B cell (primary cell): ENCODE results near the gene DYNC1I1. TPM values are rescaled to one million over a fixed set of nuclear protein-coding genes. Genes with fewer than 3 reads are reported as not detected.

Experiments
- ATAC-seq: fragments of 200-7000 bp; cut with Tn5 transposase; one replicate; pipeline ENCODE4 v1.10.0; 2021; ENCODE audit warnings: low read depth, mild to moderate bottlenecking, moderate number of reproducible peaks, moderate library complexity
- CTCF ChIA-PET: fragments of 350-600 bp; sonication (Branson Sonifier 250); formaldehyde crosslinking; loops from one replicate; lab custom pipeline; 2021; ENCODE audit warnings: antibody characterized with exemption, inconsistent platforms; lab: Charles Lee
- POLR2A ChIA-PET: fragments of 350-600 bp; sonication (Branson Sonifier 250); formaldehyde crosslinking; loops from one replicate; lab custom pipeline; 2021; ENCODE audit warnings: antibody characterized with exemption; lab: Charles Lee
- DNase-seq: peaks from one replicate; pipeline ENCODE4 v3.0.0; 2013
- H2AFZ ChIP-seq: 2 replicates; pipeline ENCODE4 v1.6.1; 2012; ENCODE audit warnings: mild to moderate bottlenecking, low read depth, low read length; ENCODE audit not compliant: insufficient read depth, poor library complexity, severe bottlenecking
- H3K27ac ChIP-seq, 2 donors: 1 replicate in 1 of 2; 2 replicates in 1 of 2; pipeline ENCODE4 v1.5.1; 2012 to 2013; ENCODE audit warnings: low read length in 2 of 2, mild to moderate bottlenecking in 2 of 2, moderate library complexity in 1 of 2
- H3K27me3 ChIP-seq, 4 experiments: fragments of 200-600 bp in 1 of 4; sonication (generic) in 1 of 4; replicated peaks in 1 of 4; 1 replicate in 2 of 4; 2 replicates in 2 of 4; pipeline versions ENCODE4 v1.6.1 to v1.7.0; 2013 to 2016; ENCODE audit warnings: low read length in 3 of 4, mild to moderate bottlenecking in 2 of 4, mixed read lengths in 1 of 4, moderate library complexity in 1 of 4; ENCODE audit not compliant: insufficient read depth in 4 of 4, control insufficient read depth in 3 of 4; ENCODE audit errors: control extremely low read depth in 1 of 4
- H3K36me3 ChIP-seq, 2 experiments: replicated peaks in 1 of 2; 1 replicate in 1 of 2; 2 replicates in 1 of 2; pipeline versions ENCODE4 v1.6.1 to v1.7.1; 2013; ENCODE audit warnings: low read length in 1 of 2; ENCODE audit not compliant: insufficient read depth in 2 of 2, control insufficient read depth in 1 of 2; ENCODE audit errors: control extremely low read depth in 1 of 2, extremely low read depth in 1 of 2
- H3K4me1 ChIP-seq, 2 donors: fragments of 200-600 bp in 1 of 2; sonication (generic) in 1 of 2; 1 replicate in 1 of 2; 2 replicates in 1 of 2; pipeline versions ENCODE4 v1.5.1 to v1.6.1; 2013 to 2017; ENCODE audit warnings: low read length in 2 of 2; ENCODE audit not compliant: control insufficient read depth in 2 of 2, insufficient read depth in 2 of 2
- H3K4me2 ChIP-seq: replicated peaks from 2 replicates; pipeline ENCODE3; 2012; ENCODE audit warnings: mild to moderate bottlenecking, low read depth, low read length; ENCODE audit not compliant: poor library complexity, severe bottlenecking
- H3K4me3 ChIP-seq, 5 experiments: fragments of 200-600 bp in 1 of 5; sonication (generic) in 1 of 5; 1 replicate in 3 of 5; 2 replicates in 2 of 5; pipeline versions ENCODE4 v1.5.1 to v1.7.0; 2011 to 2016; ENCODE audit warnings: low read length in 4 of 5, mild to moderate bottlenecking in 4 of 5, low read depth in 2 of 5, control low read depth in 1 of 5, moderate library complexity in 1 of 5; ENCODE audit not compliant: insufficient read depth in 1 of 5; ENCODE audit errors: control extremely low read depth in 1 of 5, extremely low read depth in 1 of 5
- H3K79me2 ChIP-seq: fragments of 200-600 bp; sonication (generic); one replicate; pipeline ENCODE4 v1.6.0; 2016; ENCODE audit warnings: low read length; ENCODE audit not compliant: control insufficient read depth, insufficient read depth
- H3K9ac ChIP-seq: fragments of 200-600 bp; sonication (generic); 2 replicates; pipeline ENCODE4 v1.6.1; 2017; ENCODE audit warnings: mild to moderate bottlenecking, low read length, moderate library complexity
- H3K9me3 ChIP-seq, 3 donors: one replicate each; pipeline versions ENCODE4 v1.6.1 to v1.7.1; 2013; ENCODE audit warnings: low read length in 2 of 3; ENCODE audit not compliant: control insufficient read depth in 2 of 3, insufficient read depth in 1 of 3; ENCODE audit errors: control extremely low read depth in 1 of 3
- H4K20me1 ChIP-seq: 2 replicates; pipeline ENCODE4 v1.6.0; 2012; ENCODE audit warnings: mild to moderate bottlenecking, low read length; ENCODE audit not compliant: insufficient read depth, control insufficient read depth, poor library complexity, severe bottlenecking
- H3K27ac Mint-ChIP-seq: one replicate; pipeline ENCODE4 v1.8.0; 2021; ENCODE audit warnings: mixed read lengths
- H3K27me3 Mint-ChIP-seq: one replicate; pipeline ENCODE4 v1.8.0; 2021; ENCODE audit warnings: mixed read lengths
- H3K4me1 Mint-ChIP-seq: one replicate; pipeline ENCODE4 v1.8.0; 2021; ENCODE audit warnings: mixed read lengths
- H3K4me3 Mint-ChIP-seq: one replicate; pipeline ENCODE4 v1.8.0; 2021; ENCODE audit warnings: mixed read lengths
- H3K9me3 Mint-ChIP-seq: one replicate; pipeline ENCODE4 v1.8.0; 2022; ENCODE audit warnings: mixed read lengths; ENCODE audit not compliant: insufficient read depth
- CTCF ChIP-seq: fragments of 200-600 bp; IDR thresholded peaks from one replicate; pipeline ENCODE4 v1.8.0; 2022; ENCODE audit warnings: antibody characterized with exemption, mild to moderate bottlenecking
- EZH2 ChIP-seq: IDR thresholded peaks from 2 replicates; pipeline ENCODE4 v1.6.1; 2012; ENCODE audit warnings: borderline replicate concordance, low read depth, mild to moderate bottlenecking, moderate library complexity, low read length; ENCODE audit not compliant: insufficient read depth, poor library complexity, severe bottlenecking
- WGBS: methylation state at CpG from one replicate; pipeline ENCODE4 v1.1.5; 2013; ENCODE audit warnings: missing lambda C conversion rate; ENCODE audit not compliant: insufficient coverage; 5-methylcytosine and 5-hydroxymethylcytosine counted together
- intact Hi-C: fragments of 100-400 bp; cut with micrococcal nuclease; formaldehyde crosslinking; loops from one replicate; pipeline ENCODE4 v1.10.0; 2022
- polyA plus RNA-seq: library from polyadenylated mRNA; depleted of rRNA; stranded (reverse); fragments of >200 nt; gene quantifications from 2 replicates; pipeline ENCODE4 v1.2.3, GENCODE V29; 2012
- total RNA-seq, 2 donors: library from RNA; stranded (reverse); fragments of 120-200 nt in 1 of 2; gene quantifications; 1 replicate in 1 of 2; 2 replicates in 1 of 2; pipeline versions ENCODE4 v1.2.3 to v1.2.4, GENCODE V29; 2013 to 2022

DYNC1I1 gene
- total and polyA plus RNA-seq, 2 donors (not counting 1 experiment from before 2014, with no cell fraction given): not detected

GRCh38 chr7:95915731-95916130 lies 143.4 kb downstream of the DYNC1I1 start:
- H3K27me3 ChIP-seq: peaks cover 0 to 3% (median 0%) of the 10 kb centered on the region in 4 experiments
- peaks cover 3% of the 10 kb centered on the region for H3K4me1 Mint-ChIP-seq
- H3K4me3 ChIP-seq: no peak overlapping the region
- no peak overlapping the region for H3K27ac Mint-ChIP-seq
- DNase-seq (no peak), ATAC-seq (no peak)
- H3K9me3 ChIP-seq: no peaks in the 10 kb centered on the region
- intact Hi-C loops: loop anchor here (1.0 to 2.0 kb wide), 4 partner anchors 159 to 1263 kb away; no protein-coding TSS in a partner anchor
- CTCF ChIA-PET: interaction anchor here (0.9 to 5.4 kb wide), 17 partner anchors 9 to 1930 kb away, joined by 3 to 50 read pairs (median 6); no protein-coding TSS in a partner anchor
- H3K79me2 ChIP-seq: no peaks in the 10 kb centered on the region
- H3K27me3 Mint-ChIP-seq: peaks cover 20% of the 10 kb centered on the region
- POLR2A ChIA-PET: no interaction called here
- H3K9me3 Mint-ChIP-seq: no peaks in the 10 kb centered on the region
- H3K9ac ChIP-seq: no peak overlapping the region
- H3K4me1 ChIP-seq: no peaks in the 10 kb centered on the region
- TF ChIP-seq EZH2: no peak
- no peak for TF ChIP-seq CTCF
- no peak overlapping the region for H3K27ac ChIP-seq
- no peaks in the 10 kb centered on the region for H3K36me3 ChIP-seq
- H2AFZ ChIP-seq: no peak overlapping the region
- no CpG with 5 or more reads among the region's 3 CpGs for WGBS
- H3K4me2 ChIP-seq: no peak overlapping the region
- H4K20me1 ChIP-seq: no peaks in the 10 kb centered on the region
- no peak overlapping the region for H3K4me3 Mint-ChIP-seq

GRCh38 chr7:95916573-95917297 lies 144.4 kb downstream of the DYNC1I1 start:
- H3K4me2 ChIP-seq: no peak overlapping the region
- no peak overlapping the region for H3K4me3 Mint-ChIP-seq

More at GRCh38 chr7:95916573-95917297, 144.4 kb downstream of the DYNC1I1 start:
- POLR2A ChIA-PET: no interaction called here
- H3K36me3 ChIP-seq: no peaks in the 10 kb centered on the region
- H3K27me3 Mint-ChIP-seq: peaks cover 13% of the 10 kb centered on the region
- peaks cover 0 to 3% (median 0%) of the 10 kb centered on the region in 4 experiments for H3K27me3 ChIP-seq
- H3K4me1 Mint-ChIP-seq: peaks cover 3% of the 10 kb centered on the region
- no peak overlapping the region for H3K9ac ChIP-seq
- no peak overlapping the region for H3K27ac Mint-ChIP-seq
- ATAC-seq: peak; percentile 31
- intact Hi-C loops: loop anchor here (1.0 to 2.0 kb wide), 4 partner anchors 158 to 1262 kb away; no protein-coding TSS in a partner anchor
- H3K4me1 ChIP-seq: no peaks in the 10 kb centered on the region
- 26% methylated on average over 9 of the region's 19 CpGs for WGBS
- no peaks in the 10 kb centered on the region for H3K9me3 Mint-ChIP-seq
- H3K4me3 ChIP-seq: no peak overlapping the region
- peak; percentile 71 for DNase-seq
- no peaks in the 10 kb centered on the region for H4K20me1 ChIP-seq
- CTCF ChIA-PET: interaction anchor here (0.9 to 5.4 kb wide), 15 partner anchors 9 to 1921 kb away, joined by 3 to 50 read pairs (median 7); no protein-coding TSS in a partner anchor
- no peak overlapping the region for H3K27ac ChIP-seq
- H3K79me2 ChIP-seq: no peaks in the 10 kb centered on the region
- H2AFZ ChIP-seq: peak overlapping the region; percentile 39
- TF ChIP-seq EZH2 (no peak), CTCF (peak; percentile 98)
- no peaks in the 10 kb centered on the region for H3K9me3 ChIP-seq
